Hematopoietic multipotent progenitor cell treated with erythropoietin and hydrocortisone succinate and interleukin-3 and kit ligand, for 6 days (in vitro differentiated cells): ENCODE results near the gene ATP6V1C2.

Experiments
- DNase-seq: peaks from one replicate; pipeline ENCODE4 v3.0.0-alpha.2; 2015

ATP6V1C2 gene

DNA sequence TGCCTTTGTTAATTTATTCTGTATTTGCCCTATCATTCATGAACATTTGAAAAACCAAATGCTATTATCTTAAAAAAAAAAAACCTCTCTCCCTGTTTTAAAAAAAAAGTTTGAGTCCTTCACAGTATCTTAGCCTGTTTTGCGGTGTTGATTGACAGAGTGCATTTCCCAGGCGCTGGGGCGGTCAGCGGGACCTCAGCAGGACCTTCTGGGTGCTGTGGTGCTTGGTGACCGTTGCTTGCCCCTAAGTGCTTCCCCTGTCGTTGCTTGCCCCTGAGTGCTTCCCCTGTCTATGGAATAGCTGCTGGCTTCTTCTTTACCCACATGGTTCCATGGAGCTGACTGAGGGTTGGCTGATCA is 12.1 kb downstream of the ATP6V1C2 start:
- DNase-seq, result no peak

DNA sequence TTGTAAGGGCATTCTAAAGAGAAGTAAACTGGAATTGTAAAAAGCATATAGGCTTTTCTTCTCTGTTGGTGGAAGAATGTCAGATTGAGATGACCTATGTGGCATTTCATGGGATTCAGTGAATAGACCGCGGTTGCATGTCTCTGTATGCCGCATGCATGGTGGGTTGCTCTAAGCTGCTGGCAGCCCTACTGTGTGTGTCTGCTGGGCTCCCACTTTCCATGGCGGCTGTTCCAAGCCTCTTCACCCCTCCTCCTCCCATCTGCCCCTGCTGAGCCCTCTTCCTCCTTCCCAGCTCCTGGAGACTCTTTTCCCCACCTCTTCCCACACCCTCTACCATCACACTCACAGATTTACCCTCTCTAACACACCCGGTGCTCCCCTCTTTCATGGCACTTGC is 12.6 kb downstream of the ATP6V1C2 start:
- no peak for DNase-seq

DNA sequence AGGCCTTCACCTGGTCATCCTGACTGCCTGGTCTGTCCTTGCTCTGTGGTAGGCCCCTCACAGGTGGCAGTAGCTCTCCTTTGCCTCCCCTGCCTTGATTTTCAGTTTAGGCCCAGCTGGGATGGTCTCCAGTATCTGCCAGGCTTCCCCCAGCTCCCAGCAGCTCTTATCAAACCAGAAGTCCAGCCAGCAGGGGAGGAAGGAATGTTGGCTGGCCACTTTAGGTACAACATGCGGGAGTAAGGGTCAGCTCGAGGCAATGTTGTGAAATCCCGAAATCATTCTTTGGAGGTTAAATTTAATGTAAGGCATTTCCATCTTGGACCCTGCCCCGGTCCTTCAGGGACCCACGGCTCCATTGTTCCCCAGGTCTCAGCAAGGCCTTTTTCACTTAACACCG is 16.8 kb downstream of the ATP6V1C2 start:
- no peak for DNase-seq

DNA sequence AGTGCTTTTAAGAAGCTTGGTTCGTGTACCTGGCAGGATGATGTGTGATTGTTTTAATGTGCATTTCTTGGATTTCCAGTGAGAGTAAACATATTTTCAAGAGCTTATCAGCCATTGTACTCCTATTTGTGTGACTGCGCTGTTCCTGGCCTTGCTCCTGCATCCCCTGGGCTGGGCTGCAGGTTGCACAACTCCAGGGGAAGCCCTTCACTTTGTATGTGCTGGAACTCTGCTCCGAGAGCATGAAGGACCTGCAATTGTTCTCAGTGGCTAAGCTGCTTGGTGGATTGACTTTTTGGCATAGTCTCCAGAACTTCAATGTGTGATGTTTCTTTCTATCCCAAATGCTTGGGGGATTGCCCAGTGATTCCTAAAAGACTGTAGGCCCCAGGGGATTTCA is 18.8 kb downstream of the ATP6V1C2 start:
- no peak for DNase-seq

DNA sequence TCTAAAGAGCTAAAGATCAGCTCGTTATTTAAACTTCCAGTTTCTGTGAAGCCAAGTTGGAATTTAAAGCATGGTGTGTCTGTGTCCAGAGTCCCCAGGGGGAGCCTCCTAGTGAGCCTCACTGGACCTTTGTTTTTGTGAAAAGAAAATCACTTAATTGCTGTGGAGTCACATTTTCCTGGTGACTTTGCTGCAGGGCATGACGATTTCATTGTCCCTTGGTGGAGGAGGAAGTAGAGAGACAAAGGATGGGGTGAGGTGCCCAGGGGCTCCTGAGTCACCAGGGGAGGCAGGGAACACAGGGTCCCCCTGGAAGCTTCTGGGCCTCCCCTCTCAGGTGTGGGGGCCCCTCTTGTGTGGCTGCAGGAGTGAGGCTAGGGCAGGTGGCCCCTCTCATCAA is 19.7 kb downstream of the ATP6V1C2 start:
- no peak for DNase-seq

DNA sequence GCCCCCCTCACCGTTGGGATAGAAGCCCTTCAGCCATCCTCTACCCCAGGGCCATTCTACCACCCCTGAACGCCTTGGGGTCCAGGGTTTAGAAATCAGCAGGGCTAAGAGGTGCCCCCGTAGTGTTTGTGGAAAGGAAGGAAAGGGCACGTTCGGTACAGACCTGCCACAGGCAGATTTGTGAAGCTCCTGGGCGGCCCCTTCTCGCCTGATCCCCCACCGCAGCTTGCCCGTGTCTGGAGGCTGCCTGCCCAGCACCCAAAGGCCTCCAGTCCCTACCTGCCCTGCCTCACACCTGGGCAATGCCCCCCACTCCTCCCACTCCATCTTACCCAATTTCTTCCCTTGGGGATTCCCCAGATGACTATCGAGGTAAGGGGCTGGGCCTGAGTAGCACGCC is 21.2 kb downstream of the ATP6V1C2 start:
- no peak for DNase-seq

DNA sequence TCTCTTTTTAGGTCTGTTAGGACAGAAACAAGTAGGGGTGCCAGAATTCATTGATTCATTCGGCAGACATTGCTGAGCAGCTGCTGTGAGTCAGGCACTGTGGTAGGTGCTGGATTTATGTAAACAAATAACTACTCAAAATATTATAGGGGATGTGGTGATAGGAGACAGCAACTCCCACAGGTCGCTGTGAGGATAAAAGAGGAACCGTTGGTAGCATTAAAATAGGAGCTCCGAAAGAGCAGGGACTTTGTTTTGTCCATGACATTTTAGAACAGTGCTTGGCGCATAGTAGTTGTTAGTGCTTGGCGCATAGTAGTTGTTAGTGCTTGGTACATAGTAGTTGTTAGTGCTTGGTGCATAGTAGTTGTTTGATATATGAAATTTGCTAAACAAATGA is 29.2 kb downstream of the ATP6V1C2 start:
- no peak for DNase-seq

DNA sequence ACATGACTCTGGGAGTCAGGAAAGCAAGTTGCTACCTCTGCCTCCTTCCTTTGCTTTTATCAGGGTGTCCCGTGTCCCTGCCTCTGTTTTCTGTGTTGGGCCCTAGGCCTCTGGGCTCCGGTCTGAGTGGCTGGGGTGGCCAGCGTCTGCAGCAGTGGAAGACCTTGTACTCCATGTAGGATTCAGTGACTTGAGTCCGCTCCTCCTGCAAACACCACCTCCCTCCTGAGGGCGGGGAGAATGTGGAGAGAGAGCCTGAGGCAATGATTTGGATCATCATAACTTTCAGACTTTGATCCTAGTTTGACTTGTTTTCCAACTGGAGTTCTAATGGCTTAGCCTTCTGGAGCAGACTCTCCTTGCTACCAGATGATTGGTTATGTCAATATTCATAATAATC is 30.8 kb downstream of the ATP6V1C2 start:
- DNase-seq, result no peak

DNA sequence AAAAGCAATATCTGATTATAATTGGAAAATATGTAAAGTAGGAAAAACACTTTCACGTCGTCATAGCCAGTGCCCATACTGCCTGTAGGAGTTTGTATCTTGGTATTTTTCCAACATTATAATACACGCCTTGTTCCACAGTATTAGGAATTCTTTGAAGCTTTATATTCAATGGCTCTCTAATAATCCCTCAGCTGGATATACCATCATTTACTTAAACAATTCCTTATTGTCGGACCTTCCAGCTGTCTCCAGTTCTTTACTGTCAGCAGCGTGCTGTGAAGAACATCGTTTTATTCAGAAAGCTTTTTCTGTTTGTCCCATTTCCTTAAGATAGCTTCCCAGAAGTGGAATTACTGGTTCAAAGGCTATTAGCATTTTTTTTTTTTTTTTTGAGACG is 31.7 kb downstream of the ATP6V1C2 start:
- no peak for DNase-seq

DNA sequence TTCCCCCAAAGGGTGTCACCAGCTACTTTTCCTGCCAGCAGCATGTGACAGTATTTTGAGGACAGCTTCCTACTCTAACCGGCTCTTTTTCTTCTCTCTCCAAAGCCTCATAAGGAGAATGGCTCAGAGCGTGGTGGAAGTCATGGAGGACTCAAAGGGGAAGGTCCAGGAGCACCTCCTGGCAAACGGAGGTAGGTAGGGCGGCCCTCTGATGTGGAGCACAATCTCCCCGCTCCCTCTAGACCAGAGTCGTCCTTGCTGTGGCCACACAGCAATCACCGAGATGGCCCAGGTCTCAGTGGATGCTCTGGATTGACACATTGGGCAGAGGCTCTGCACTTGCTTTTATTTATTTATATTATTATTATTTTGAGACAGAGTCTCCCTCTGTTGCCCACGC is 32.4 kb downstream of the ATP6V1C2 start:
- no peak for DNase-seq

DNA sequence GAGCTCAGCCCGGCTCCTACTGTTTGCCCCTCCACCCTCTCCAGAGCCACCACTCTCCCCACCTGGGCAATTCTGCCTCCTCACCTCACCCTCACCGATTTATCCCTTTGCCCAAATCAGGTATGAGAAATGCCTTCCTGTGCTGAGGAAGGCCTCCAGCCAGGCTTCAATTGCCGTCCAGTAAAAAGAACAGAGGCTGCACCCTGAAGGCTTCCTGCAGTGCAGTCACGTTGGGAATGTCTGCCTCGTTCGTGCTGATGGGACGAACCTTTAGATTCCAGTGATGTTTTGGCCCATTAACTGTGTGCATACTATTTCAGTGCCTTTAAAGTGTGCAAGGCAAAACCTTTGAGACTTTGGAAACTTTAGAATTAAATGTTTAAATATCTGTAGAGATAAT is 34.2 kb downstream of the ATP6V1C2 start:
- no peak for DNase-seq

DNA sequence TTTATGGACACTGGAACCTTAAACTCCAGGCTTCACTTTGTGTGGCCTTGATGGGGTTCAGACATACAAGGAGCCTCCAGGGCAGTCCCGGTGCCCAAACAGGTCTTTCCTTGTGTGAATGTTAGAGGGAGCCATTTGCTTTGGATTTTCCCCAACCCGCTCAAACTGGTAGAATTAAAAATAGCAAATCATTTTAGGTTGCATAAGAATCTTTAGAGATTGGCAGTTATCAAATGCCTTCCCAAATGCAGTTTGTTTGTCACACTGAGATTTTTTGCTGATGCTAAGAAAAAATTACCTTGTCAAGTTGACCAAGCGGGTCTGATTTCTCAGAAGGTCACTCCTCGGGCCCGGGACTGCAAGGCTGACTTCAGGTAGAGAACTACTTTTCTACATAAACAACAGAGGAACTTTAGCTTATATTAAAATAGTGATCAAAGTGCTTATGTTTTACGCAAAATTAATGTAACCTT is 36.4 kb downstream of the ATP6V1C2 start:
- no peak for DNase-seq

DNA sequence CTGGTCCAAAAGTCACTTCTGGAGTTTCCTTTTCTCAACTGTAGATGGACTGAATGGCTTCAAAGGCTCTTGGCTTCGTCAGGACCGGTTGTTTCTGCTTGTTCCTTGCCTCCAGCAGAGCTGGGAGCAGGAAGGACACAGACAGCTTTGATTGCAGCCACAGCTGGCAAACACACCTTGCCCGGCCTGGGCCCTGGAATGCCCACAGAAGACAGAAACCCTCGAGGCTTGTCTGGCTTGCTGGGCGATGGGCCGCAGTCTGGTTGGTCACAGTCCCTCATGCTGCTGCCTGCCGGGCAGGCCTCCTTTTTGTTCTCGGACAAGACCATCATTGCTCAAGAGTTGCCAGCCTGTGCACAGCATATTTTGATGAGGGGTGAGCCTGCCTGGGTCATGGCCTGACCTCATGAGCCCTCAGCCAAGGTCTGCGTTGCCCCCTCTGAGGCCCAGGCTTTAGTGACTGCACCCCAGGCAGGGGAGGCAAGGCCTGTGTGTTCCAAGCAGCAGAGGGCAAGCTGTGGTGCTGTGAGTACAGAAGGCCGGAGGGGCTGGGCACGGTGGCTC is 37.8 kb downstream of the ATP6V1C2 start:
- no peak for DNase-seq

DNA sequence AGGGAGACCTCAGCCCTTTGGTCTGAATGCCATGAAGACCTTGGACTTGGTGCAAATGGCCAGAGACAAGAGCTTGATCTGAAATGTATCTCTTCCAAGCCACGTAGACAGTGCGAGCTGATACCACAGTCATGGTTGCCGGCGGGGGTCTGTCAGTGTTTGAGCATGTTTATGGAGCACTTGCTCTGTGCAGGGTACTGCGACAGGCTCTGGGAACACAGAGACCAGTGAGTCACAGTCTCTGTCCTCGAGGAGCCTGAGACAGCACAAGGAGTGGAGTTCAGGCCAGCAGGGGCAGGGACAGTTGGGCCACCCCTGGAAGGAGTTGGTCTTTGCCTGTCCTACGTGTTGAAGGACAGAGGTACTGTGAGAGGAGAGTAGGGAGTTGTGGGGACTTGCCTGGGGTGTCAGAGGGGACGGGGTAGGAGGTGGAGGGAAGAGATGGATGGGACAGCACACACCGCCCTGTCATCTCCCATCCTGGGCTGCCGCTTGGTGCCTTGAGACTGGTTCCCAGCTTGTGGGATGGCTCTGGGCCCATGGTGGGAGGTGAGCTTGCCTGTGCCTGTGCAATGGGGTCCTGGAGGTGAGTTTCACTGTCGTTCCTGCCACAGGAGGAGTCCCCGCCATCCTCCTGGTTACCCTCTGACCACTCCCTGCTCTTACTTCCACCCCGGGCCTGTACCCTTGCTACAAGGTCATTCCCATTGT is 39.5 kb downstream of the ATP6V1C2 start:
- no peak for DNase-seq

DNA sequence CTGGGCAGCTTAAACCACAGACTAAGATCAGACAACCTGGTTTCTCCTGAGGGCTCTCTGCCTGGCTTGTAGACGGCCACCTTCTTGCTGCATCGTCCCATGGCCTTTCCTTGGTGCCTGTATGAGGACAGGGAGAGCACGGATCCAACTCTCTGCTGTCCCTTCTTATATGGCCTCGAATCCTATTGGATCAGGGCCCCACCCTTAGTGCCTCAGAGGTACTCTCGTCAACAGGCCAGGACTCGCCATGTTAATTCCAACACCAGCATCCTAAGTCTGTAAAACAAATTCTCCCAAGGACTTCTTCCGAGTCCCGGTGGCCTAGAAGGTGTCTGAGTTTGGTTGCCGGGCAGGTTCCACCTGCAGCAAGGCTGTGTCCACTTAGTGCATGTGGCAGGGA is 40.2 kb downstream of the ATP6V1C2 start:
- no peak for DNase-seq

DNA sequence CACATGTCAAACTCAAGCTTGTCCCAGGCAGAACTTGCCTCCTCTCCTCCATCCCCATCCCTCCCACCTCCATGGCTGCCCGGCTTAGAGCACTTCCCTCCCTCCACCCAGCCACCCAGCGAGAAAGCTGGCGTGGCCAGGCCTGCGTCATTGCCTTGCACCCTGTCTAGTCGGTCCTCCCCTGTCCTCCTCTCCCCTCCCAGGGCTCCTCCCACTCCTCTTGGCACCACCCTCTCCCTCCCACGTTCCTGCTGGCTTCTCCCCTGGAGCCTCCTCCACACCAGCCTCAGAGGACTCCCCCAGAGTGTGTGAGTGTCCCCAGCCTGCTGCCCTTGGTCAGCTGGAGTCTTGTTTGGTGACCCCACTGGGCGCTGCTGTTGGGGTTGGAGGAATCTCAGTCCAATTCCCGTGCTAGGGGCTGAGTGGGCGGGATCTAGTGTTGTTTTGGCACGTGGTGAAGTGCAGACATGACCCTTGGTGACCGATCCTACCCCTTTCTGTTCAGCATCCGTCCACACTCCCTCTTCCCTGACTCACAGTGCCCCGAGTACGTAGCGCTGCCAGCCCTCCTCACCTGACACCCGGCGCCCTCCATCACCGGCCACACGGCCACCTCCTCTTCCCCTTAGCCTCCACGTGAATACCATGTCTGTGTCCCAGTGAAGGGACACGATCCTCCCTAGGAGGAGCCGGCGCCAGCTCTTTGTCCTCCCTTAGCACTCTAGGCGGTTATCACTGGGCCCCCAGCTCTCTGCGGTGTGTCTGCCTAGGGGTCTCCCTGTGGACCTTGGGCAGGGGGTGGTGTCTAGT is 41.4 kb downstream of the ATP6V1C2 start:
- no peak for DNase-seq

DNA sequence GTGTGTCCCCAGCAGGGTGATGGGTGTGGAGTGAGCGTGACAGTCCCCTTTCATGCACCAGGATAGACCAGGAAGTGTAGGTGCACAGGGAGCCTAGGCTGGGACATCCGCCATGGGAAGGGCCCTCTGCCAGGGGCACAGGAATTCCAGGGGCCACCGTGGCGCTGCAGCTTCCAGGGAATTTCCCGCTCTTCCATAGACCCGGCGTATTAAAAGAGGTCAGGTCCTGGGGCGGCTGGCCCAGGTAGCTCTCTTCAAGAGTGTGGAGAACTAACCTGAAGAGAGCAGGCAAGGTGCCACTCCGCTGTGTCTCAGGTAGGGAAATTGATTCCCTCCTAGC is 42.0 kb downstream of the ATP6V1C2 start:
- no peak for DNase-seq

DNA sequence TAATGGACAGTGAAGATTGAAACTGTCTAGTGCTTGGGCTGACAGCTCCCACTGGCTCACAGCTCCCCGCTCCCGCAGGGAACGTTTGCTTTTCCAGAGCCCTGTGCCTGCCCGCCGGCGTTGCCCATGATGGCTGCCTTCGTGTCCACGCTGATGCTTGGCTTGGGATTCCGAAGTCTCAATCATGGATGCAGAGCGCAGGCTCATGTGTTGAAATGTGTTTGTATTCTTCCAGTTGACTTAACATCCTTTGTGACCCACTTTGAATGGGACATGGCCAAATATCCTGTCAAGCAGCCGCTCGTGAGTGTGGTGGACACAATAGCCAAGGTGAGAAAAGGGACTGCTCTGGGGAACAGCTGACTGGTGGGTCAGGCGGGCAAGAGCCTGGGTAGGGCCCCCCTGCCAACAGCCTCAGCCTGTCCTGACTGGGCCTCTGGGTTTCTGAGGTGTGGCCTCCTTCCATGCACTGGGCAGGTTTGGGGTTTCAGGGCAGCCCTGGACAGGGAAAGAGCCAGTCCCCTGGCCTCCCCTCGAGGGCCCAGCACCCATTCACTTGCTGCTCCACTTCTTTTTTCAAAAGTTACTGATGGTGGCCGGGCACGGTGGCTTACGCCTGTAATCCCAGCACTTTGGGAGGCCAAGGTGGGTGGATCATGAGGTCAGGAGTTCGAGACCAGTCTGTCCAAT is 42.8 kb downstream of the ATP6V1C2 start:
- DNase-seq, result no peak

DNA sequence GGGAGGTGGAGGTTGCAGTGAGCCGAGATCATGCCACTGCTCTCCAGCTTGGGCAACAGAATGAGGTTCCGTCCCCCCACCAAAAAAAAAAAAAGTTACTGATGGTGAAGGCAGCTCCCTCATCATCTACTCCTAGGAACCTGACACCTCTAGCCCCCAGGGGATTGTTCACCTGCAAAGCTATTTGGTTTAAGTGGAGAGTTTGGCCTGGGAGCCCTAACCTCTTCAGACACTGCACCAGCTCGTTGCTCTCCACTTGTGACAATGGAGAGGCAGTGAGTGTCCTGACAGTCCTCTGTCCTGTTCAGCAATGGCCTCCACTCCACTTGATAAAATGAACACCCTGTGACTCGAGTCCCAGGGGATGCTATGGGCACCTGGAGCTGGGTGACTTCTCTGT is 43.5 kb downstream of the ATP6V1C2 start:
- no peak for DNase-seq

DNA sequence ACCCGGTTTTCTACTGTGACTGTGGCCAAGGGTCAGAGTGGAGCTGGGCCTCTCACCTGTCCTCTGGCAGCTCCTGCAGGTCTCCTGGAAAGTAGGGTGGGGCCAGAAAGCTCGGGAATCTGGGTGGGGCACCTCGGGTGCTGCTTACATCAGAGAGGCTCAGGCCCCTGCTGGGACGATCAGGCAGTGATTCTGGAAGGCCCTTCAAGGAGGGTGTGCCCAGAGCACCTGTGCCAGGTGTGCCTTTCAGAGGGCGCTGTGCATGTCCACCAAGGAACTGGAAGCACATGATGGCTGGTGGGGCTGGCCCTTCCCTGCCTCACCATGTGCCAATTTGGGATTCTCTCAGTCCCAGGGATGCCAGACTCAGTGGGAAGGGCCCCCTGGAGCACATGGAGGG is 44.0 kb downstream of the ATP6V1C2 start:
- no peak for DNase-seq

DNA sequence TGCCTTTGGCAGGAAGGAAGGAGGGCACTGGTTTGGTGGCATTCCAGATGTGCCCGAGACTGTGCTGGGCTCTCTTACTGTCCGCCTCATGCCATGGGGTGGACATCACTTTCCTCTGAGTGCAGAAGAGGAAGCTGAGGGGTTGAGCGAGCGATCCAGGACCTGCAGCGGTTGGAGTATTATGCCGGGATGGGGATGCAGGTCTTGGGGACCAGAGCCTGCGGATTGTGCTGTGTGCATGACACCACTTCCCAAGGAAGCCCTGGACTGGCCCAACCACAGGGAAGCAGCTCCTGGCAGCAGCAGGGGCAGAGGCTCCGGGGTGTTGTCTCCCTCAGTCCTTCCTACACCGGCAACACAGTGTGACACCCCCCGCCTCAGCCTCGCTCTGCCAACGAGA is 44.5 kb downstream of the ATP6V1C2 start:
- no peak for DNase-seq

DNA sequence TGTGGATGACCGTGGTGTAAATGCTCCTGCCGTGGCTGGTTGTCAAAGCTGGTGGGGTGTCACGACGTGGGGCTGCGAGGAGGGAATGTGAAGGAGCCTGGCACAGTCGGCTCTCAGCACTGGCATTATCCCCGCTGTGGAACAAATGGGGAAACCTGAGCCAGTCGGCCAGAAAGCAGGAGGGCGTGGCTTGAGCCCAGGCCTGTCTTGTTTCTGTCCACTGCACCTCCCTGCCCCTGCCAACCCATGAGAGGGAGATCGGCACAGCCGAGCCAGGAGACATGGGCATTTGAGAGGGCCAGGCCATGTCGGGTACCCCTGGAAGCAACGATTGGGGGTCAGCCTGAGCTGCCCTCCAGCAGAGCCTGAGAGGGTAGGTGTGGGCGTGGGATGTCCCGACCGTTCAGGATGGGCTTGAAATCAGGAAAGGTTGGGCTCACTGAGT is 46.7 kb downstream of the ATP6V1C2 start:
- DNase-seq, result no peak

DNA sequence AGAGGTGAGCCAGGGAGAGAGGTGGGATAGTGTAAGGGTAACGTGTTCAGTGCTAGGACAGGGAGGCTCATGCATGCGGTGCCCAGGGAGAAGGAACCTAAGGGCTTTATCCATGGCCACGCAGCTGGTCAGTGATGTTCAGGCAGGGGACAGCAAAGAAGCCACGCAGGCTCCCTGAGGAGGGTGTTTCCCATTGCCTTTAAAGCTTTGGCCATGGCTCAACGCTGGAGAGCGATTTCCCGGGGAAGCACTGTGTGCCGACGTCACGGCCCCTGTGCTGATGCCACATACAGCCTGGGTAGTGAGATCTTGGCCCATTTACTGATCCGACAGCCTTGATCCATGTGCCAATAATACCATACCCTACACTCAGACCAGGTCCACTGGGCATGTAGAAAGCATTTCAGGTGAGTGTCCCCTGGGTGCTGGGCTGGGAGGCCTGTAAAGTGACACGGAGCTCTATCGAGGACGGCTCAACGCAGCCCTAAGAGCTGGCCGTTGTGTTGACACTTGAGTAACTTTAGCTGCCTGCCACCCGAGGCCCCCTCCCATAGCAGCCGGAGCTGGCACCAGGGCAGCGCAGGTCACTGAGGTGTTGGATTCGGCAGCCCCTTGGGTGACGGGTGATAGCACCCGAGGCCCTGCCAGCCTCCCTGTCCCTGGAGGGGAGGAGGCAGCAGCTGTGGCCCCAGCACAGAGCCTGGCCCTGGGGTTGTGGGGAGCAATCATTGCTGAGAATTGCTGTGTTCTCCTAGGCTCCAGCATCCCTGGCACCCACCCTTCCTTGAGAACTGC is 49.7 kb downstream of the ATP6V1C2 start:
- no peak for DNase-seq
